Measurements from ENCODE around the gene GSK3A.

The GSK3A gene

GRCh38 chr19:42208612-42209011 is 33.8 kb downstream of the GSK3A start:
- H3K36me3 ChIP-seq (ENCODE audit: insufficient read depth), result peaks cover 5% of the 10 kb centered on the region
- TF ChIP-seq, protein P1, sequence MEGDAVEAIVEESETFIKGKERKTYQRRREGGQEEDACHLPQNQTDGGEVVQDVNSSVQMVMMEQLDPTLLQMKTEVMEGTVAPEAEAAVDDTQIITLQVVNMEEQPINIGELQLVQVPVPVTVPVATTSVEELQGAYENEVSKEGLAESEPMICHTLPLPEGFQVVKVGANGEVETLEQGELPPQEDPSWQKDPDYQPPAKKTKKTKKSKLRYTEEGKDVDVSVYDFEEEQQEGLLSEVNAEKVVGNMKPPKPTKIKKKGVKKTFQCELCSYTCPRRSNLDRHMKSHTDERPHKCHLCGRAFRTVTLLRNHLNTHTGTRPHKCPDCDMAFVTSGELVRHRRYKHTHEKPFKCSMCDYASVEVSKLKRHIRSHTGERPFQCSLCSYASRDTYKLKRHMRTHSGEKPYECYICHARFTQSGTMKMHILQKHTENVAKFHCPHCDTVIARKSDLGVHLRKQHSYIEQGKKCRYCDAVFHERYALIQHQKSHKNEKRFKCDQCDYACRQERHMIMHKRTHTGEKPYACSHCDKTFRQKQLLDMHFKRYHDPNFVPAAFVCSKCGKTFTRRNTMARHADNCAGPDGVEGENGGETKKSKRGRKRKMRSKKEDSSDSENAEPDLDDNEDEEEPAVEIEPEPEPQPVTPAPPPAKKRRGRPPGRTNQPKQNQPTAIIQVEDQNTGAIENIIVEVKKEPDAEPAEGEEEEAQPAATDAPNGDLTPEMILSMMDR (conservative IDR thresholded peaks at IDR 0.05; ENCODE audit: low read depth, low read length), result no peak
- no peak overlapping the region for H2AFZ ChIP-seq (ENCODE audit: low read depth)
- peaks cover 5% of the 10 kb centered on the region; the same call in 1 of the 2 replicates for H3K79me2 ChIP-seq (ENCODE audit: insufficient read depth, low read depth)
- H3K4me3 ChIP-seq (IDR thresholded peaks at IDR 0.05; ENCODE audit: insufficient read depth, low read depth, low read length), result no peak overlapping the region
- H3K27me3 ChIP-seq (ENCODE audit: insufficient read depth, low read depth), result no peaks in the 10 kb centered on the region
- peaks cover 2% of the 10 kb centered on the region for H3K4me1 ChIP-seq (ENCODE audit: low read depth, poor library complexity, severe bottlenecking)
- no peak overlapping the region for H3K27ac ChIP-seq
- no peak overlapping the region for H3K9ac ChIP-seq
- 0 out of 2 replicates have a peak, but pooled peaks cover 2% of the 10 kb centered on the region for H4K20me1 ChIP-seq (ENCODE audit: insufficient read depth)
- no peak overlapping the region for H3K4me2 ChIP-seq

DNA sequence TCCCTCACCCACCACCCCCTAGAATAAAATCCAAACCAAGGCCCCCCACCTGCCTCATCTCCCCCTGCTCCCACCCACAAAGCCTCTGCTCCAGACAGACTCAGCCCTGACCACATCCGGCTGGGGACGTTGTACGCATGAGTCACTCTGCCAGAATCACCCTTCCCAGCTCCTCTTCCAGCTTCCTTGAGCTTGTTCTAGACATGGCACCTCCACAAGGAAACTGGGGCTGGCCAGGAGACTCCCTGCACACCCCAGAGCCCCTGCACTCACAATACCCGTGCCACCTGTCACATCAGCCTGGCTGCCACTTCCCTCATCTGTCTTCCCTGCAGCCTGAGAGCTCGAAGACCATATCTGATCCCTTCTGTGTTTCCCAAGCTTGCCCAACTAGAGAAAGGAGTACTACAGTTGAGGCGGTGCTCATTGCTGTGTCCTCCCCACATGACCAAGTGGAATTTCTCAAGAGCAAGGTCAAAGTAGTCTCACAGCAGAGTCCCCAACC is 34.6 kb downstream of the GSK3A start:
- H3K4me2 ChIP-seq, result no peak overlapping the region
- TF ChIP-seq, protein P1 (conservative IDR thresholded peaks at IDR 0.05; ENCODE audit: low read depth, low read length), result no peak
- no peak overlapping the region for H2AFZ ChIP-seq (ENCODE audit: low read depth)
- no peaks in the 10 kb centered on the region for H3K79me2 ChIP-seq (ENCODE audit: insufficient read depth, low read depth)
- H3K4me1 ChIP-seq (ENCODE audit: low read depth, poor library complexity, severe bottlenecking), result no peaks in the 10 kb centered on the region
- H3K36me3 ChIP-seq (ENCODE audit: insufficient read depth), result peaks cover 5% of the 10 kb centered on the region
- H3K4me3 ChIP-seq (IDR thresholded peaks at IDR 0.05; ENCODE audit: insufficient read depth, low read depth, low read length), result no peak overlapping the region
- H3K9ac ChIP-seq, result no peak overlapping the region
- no peak overlapping the region for H3K27ac ChIP-seq
- no peaks in the 10 kb centered on the region for H4K20me1 ChIP-seq (ENCODE audit: insufficient read depth)
- H3K27me3 ChIP-seq (ENCODE audit: insufficient read depth, low read depth), result no peaks in the 10 kb centered on the region

DNA sequence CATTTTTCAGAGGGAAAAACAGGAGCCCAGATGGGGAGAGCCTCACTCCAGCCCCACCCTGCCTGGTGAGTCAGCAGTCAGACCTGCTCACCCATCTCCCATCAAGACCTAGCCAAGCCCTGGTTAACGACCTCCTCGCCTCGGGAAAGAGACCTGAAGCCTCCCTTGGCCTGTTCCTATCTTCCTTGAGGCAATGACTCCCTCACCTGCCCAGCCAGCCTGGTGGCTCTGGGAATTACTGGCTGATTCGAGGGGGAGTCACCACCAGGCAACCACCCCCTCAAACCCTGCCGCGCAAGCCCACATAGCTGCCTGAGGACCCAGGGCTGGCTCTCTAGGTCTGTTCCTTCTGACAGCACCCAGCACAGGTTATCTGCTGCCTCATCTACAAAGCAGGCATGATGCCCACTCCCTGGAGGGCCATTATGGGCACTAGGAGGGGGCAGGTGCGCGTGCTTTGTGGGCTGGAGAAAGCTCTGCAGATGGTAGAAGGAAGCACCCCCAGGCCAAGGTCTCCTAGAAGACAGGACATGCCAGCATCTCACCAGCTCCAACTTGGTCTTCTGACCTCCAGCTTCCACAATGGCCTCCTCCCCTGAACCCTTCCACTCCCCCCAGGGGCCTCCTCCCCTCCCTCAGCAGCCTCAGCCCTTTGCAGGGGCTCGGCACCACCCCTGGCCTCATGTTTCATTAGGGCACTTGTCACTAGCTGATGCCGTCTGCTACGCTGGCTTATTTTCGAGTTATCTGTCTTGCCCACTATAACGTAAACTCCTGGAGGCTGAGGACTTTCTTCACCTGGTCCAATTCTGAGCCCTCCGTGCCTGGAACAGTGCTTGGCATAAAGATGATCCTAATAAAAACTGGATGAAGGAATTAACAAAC is 35.3 kb downstream of the GSK3A start:
- Histone ChIP-seq H3K4me3 (IDR thresholded peaks at IDR 0.05; ENCODE audit: insufficient read depth, low read depth, low read length) (no peak overlapping the region), H3K36me3 (ENCODE audit: insufficient read depth) (peaks cover 5% of the 10 kb centered on the region), H3K79me2 (ENCODE audit: insufficient read depth, low read depth) (no peaks in the 10 kb centered on the region), H2AFZ (ENCODE audit: low read depth) (no peak overlapping the region), H4K20me1 (ENCODE audit: insufficient read depth) (no peaks in the 10 kb centered on the region), H3K9ac (no peak overlapping the region), H3K27ac (no peak overlapping the region), H3K4me2 (no peak overlapping the region), H3K4me1 (ENCODE audit: low read depth, poor library complexity, severe bottlenecking) (peaks cover 6% of the 10 kb centered on the region), H3K27me3 (ENCODE audit: insufficient read depth, low read depth) (no peaks in the 10 kb centered on the region)
- TF ChIP-seq, protein P1 (conservative IDR thresholded peaks at IDR 0.05; ENCODE audit: low read depth, low read length), result no peak

DNA sequence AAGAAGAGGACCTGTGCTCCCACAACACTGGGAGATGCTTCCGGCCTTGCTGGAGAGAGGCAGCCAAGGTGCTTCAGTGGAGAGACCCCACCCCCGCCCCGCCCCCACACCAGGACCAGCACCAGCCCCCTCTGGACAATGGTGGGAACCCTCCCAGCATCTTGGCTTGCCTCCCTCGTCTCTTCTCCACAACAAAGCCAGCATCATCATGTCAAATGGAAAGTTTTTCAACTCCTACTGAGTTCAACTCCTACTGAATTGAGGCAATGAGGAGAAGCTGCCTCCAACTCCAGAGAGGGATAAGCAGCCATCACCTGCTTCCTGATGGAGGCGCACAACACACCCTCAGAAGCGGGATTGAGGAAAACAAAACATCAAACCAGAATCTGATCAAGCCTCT is 37.7 kb downstream of the GSK3A start:
- H3K27ac ChIP-seq, result no peak overlapping the region
- no peak overlapping the region for H3K9ac ChIP-seq
- no peaks in the 10 kb centered on the region for H4K20me1 ChIP-seq (ENCODE audit: insufficient read depth)
- H3K4me1 ChIP-seq (ENCODE audit: low read depth, poor library complexity, severe bottlenecking), result peaks cover 15% of the 10 kb centered on the region
- H3K4me3 ChIP-seq (IDR thresholded peaks at IDR 0.05; ENCODE audit: insufficient read depth, low read depth, low read length), result no peak overlapping the region
- H3K4me2 ChIP-seq, result no peak overlapping the region
- H3K36me3 ChIP-seq (ENCODE audit: insufficient read depth), result peaks cover 5% of the 10 kb centered on the region; the same call in 1 of the 2 replicates
- no peak overlapping the region for H2AFZ ChIP-seq (ENCODE audit: low read depth)
- TF ChIP-seq, protein P1 (conservative IDR thresholded peaks at IDR 0.05; ENCODE audit: low read depth, low read length), result no peak
- H3K79me2 ChIP-seq (ENCODE audit: insufficient read depth, low read depth), result no peaks in the 10 kb centered on the region
- H3K27me3 ChIP-seq (ENCODE audit: insufficient read depth, low read depth), result no peaks in the 10 kb centered on the region
